ENCODE results near the gene ANKRD17.
"Not testable (repeated sequence)": the region's sequence is repeated elsewhere in the genome, so short reads cannot be mapped to it uniquely, and the experiment has no call there.

The ANKRD17 gene

GRCh38 chr4:73248821-73249220 lies 9.8 kb downstream of the ANKRD17 start:
- no peak for DNase-seq (ENCODE audit: low read depth in 1 of 2, low spot score in 1 of 2)

DNA sequence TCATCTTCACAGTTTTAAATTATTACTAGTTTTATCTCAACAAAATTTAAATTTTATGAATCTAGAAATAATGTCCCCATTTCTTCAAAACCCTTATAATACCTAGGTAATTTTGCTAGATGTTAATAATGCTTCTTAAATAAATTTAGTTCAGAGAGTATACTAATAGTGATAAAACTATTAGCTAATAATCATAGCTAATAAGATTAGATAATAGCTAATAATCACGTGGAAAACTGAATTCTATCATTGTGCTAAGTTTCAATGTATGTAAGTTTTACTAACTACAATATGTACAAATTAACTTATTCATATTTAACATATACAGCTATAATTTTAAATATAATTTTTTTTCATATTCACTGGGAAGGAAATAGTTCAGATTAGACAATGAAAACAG lies 10.2 kb downstream of the ANKRD17 start:
- DNase-seq (ENCODE audit: low read depth in 1 of 2, low spot score in 1 of 2) = no peak

DNA sequence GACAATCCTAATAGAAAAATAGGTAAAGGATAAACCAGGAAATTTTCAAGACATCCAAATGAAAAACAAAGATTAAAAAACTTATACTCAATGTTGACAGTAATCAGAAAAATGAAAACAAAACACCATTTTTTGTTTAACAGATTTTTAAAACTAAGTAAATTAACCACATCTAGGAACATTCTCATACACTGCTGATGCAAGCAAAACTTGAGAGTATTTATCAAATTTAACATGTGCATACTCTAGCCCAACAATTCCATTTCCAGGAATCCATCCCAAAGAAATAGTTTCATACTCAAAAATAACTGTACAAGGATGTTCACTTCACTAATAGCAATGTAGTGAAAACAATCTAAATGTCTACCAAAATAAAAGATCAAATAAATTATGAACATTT lies 11.5 kb downstream of the ANKRD17 start:
- DNase-seq (ENCODE audit: low read depth in 1 of 2, low spot score in 1 of 2) = no peak

- DNase-seq (ENCODE audit: low read depth in 1 of 2, low spot score in 1 of 2) = no peak
These were observed 12.6 kb downstream of the ANKRD17 start for GRCh38 chr4:73245955-73246354.

GRCh38 chr4:73244945-73245601 lies 13.5 kb downstream of the ANKRD17 start:
- no peak for DNase-seq (ENCODE audit: low read depth in 1 of 2, low spot score in 1 of 2)

- no peak for DNase-seq (ENCODE audit: low read depth in 1 of 2, low spot score in 1 of 2)
These were observed 21.6 kb downstream of the ANKRD17 start for GRCh38 chr4:73237044-73237443.

DNA sequence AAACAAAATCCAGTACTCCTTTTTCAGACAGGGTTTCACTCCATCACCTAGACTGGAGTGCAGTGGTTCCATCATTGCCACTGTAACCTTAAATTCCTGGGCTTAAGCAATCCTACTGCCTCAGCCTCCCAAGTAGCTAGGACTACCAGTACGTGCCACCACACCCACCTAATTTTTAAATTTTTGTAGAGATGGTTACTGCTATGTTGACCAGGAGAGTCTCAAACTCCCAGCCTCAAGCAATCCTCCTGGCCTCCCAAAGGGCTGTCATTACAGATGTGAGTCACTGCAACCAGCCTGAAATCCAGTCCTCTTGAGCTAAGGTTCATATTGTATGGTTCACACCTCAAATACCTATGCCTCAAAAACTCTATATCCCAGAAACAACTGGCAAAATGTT lies 22.4 kb downstream of the ANKRD17 start:
- DNase-seq (ENCODE audit: low read depth in 1 of 2, low spot score in 1 of 2) = no peak

- DNase-seq (ENCODE audit: low read depth in 1 of 2, low spot score in 1 of 2) = no peak
These were observed 23.9 kb downstream of the ANKRD17 start for GRCh38 chr4:73234712-73235111.

- DNase-seq (ENCODE audit: low read depth in 1 of 2, low spot score in 1 of 2) = no peak
These were observed 26.8 kb downstream of the ANKRD17 start for GRCh38 chr4:73231518-73232487.

DNA sequence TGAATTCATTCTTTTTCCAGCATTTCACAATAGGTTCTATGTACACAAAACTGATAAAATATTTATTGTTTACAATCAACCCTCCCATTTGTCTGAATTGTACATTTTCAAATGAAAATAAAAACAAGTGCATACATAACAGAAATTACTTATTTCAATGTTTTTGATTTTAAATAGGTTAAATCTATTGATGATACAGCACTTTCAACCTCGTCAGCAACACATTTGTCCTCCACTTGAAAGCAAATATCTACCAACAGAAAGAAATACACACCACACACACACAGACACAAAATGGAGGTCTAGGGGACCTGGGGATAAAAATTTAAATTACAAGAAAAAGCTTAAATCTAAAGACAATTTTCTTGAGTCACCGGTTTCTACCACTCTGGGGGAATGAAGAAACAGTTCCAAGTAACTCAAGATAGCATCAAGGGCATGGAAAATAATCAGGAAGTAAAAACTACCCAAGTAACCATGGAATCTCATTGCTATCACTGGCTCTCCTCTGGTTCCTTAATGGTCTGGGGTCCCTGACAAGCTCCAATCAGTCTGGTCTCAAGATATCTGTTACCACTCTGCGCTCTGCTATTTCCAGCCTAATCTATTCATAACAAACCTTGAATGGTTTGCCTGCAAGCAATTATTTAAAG lies 27.6 kb downstream of the ANKRD17 start:
- DNase-seq (ENCODE audit: low read depth in 1 of 2, low spot score in 1 of 2) = no peak

GRCh38 chr4:73228800-73229199 lies 29.8 kb downstream of the ANKRD17 start:
- DNase-seq (ENCODE audit: low read depth in 1 of 2, low spot score in 1 of 2) = not testable (repeated sequence)

- DNase-seq (ENCODE audit: low read depth in 1 of 2, low spot score in 1 of 2) = no peak
These were observed 33.7 kb downstream of the ANKRD17 start for GRCh38 chr4:73224886-73225285.

- no peak for DNase-seq (ENCODE audit: low read depth in 1 of 2, low spot score in 1 of 2)
These were observed 35.3 kb downstream of the ANKRD17 start for GRCh38 chr4:73223258-73223650.

GRCh38 chr4:73222466-73223257 lies 35.9 kb downstream of the ANKRD17 start:
- peak in 1 of 2 donors; percentile 10 for DNase-seq (ENCODE audit: low read depth in 1 of 2, low spot score in 1 of 2)

- DNase-seq (ENCODE audit: low read depth in 1 of 2, low spot score in 1 of 2) = no peak
These were observed 36.9 kb downstream of the ANKRD17 start for GRCh38 chr4:73221734-73222133.

- no peak for DNase-seq (ENCODE audit: low read depth in 1 of 2, low spot score in 1 of 2)
These were observed 37.8 kb downstream of the ANKRD17 start for GRCh38 chr4:73220815-73221214.

GRCh38 chr4:73213916-73214653 lies 44.5 kb downstream of the ANKRD17 start:
- no peak for DNase-seq (ENCODE audit: low read depth in 1 of 2, low spot score in 1 of 2)

GRCh38 chr4:73212982-73213730 lies 45.4 kb downstream of the ANKRD17 start:
- DNase-seq (ENCODE audit: low read depth in 1 of 2, low spot score in 1 of 2) = no peak

GRCh38 chr4:73211968-73212367 lies 46.6 kb downstream of the ANKRD17 start:
- DNase-seq (ENCODE audit: low read depth in 1 of 2, low spot score in 1 of 2) = no peak

DNA sequence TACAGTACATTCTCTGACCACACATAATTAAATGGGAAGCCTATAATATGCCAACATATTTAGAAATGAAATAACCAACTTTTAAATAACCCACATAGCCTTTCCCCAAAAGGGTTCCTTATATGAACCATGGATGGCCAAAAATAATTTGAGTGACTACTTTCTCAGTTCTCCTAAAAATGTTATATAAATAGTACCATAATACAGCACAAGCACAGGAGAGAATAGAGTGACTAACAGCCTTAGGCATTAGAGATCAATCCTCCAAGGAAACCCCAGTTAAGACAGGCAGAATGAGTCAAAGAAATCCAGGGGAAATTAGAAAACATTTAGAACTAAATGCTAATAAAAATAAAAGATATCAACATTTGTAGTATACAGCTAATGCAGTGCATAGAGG lies 50.2 kb downstream of the ANKRD17 start:
- no peak for DNase-seq (ENCODE audit: low read depth in 1 of 2, low spot score in 1 of 2)
